Endodermal cell (in vitro differentiated cells): Measurements from ENCODE around the gene ANKK1. TPM values are rescaled to one million over a fixed set of nuclear protein-coding genes. Genes with fewer than 3 reads are reported as not detected.

Source experiments
- DNase-seq: peaks from one replicate; pipeline ENCODE4 v3.0.0-alpha.2; 2017
- H3K27ac ChIP-seq: 2 replicates; pipeline ENCODE4 v1.5.1; 2013; ENCODE audit warnings: mild to moderate bottlenecking, low read depth, low read length, moderate library complexity
- H3K27me3 ChIP-seq: 2 replicates; pipeline ENCODE4 v1.6.1; 2013; ENCODE audit warnings: mild to moderate bottlenecking, low read length, moderate library complexity; ENCODE audit not compliant: insufficient read depth, control insufficient read depth, poor library complexity, severe bottlenecking
- H3K36me3 ChIP-seq: 2 replicates; pipeline ENCODE4 v1.7.0; 2013; ENCODE audit warnings: mild to moderate bottlenecking, low read length, moderate library complexity; ENCODE audit not compliant: control insufficient read depth, insufficient read depth
- H3K4me1 ChIP-seq: one replicate; pipeline ENCODE4 v1.7.0; 2013; ENCODE audit warnings: low read length; ENCODE audit not compliant: control insufficient read depth, insufficient read depth
- H3K4me3 ChIP-seq: 2 replicates; pipeline ENCODE4 v1.5.1; 2013; ENCODE audit warnings: mild to moderate bottlenecking, low read length, moderate library complexity
- H3K9ac ChIP-seq: 2 replicates; pipeline ENCODE4 v1.6.1; 2013; ENCODE audit warnings: mild to moderate bottlenecking, low read length, moderate library complexity; ENCODE audit not compliant: poor library complexity, severe bottlenecking; ENCODE audit errors: extremely low read depth
- H3K9me3 ChIP-seq: 2 replicates; pipeline ENCODE4 v1.6.1; 2013; ENCODE audit warnings: mild to moderate bottlenecking, low read length, moderate library complexity; ENCODE audit not compliant: control insufficient read depth
- H3K27ac Mint-ChIP-seq: 2 replicates; pipeline ENCODE4 v1.8.0; 2020; ENCODE audit warnings: mixed read lengths
- H3K27me3 Mint-ChIP-seq: 2 replicates; pipeline ENCODE4 v1.8.0; 2021; ENCODE audit warnings: mild to moderate bottlenecking, mixed read lengths; ENCODE audit not compliant: insufficient read depth
- H3K36me3 Mint-ChIP-seq: 2 replicates; pipeline ENCODE4 v1.8.0; 2020; ENCODE audit warnings: low read depth, mixed read lengths
- H3K4me1 Mint-ChIP-seq: 2 replicates; pipeline ENCODE4 v1.8.0; 2020; ENCODE audit warnings: mixed read lengths
- H3K4me3 Mint-ChIP-seq: 2 replicates; pipeline ENCODE4 v1.8.0; 2020; ENCODE audit warnings: mild to moderate bottlenecking, moderate library complexity, mixed read lengths
- H3K9me3 Mint-ChIP-seq: 2 replicates; pipeline ENCODE4 v1.8.0; 2020; ENCODE audit warnings: mild to moderate bottlenecking, mixed read lengths
- WGBS, 2 experiments: methylation state at CpG; one replicate each; pipeline versions ENCODE4 v1.1.5 to v1.1.7; 2013; ENCODE audit warnings: missing lambda C conversion rate in 2 of 2, mixed read lengths in 1 of 2; ENCODE audit not compliant: insufficient coverage in 1 of 2, insufficient read length in 1 of 2; 5-methylcytosine and 5-hydroxymethylcytosine counted together
- total RNA-seq, 2 donors: library from RNA; stranded (reverse); fragmentation: NEBNext Ultra II Directional in 1 of 2; extraction: Animal tissue kit (Norgen Biotek cat#: 25700) in 1 of 2; gene quantifications; 2 replicates in 1 of 2; 3 replicates in 1 of 2; pipeline ENCODE4 v1.2.1, GENCODE V29; 2021
- TF ChIP-seq, protein P1 (sequence below): fragments of 200-600 bp; sonication (generic); conservative IDR thresholded peaks from 2 replicates; pipeline ENCODE4 v1.5.0; 2021; ENCODE audit warnings: antibody characterized with exemption, mild to moderate bottlenecking

The ANKK1 gene
- total RNA-seq, 2 donors from 2014 or later, result not detected

DNA sequence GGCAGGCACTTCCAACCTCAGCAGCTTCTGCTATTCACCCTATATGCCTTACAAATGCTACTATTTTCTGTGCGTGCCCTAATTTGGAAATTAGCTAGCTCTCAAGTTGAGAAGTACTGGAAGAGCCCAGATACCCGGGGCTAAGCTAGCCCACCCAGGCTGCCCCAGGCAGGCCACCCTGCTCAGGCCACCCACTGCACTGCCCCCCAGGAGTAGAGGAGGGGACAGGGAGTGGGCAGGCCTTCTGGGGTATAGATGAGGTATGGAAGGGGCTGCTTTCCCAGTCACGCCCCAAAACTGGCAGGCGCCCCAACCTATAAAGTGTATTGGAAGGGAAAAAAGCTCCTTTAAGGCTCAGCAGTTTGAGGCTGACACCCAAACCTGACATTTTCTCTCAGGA is 44.2 kb downstream of the ANKK1 start:
- H3K4me1 Mint-ChIP-seq, result peaks cover 27% of the 10 kb centered on the region
- Histone ChIP-seq H3K9ac (no peak overlapping the region), H3K9me3 (peaks cover 12% of the 10 kb centered on the region), H3K4me3 (no peak overlapping the region), H3K27ac (no peak overlapping the region), H3K36me3 (no peaks in the 10 kb centered on the region), H3K4me1 (peaks cover 8% of the 10 kb centered on the region), H3K27me3 (no peaks in the 10 kb centered on the region)
- 90 to 97% methylated on average over 2 to 4 of the region's 4 CpGs for WGBS, 2 experiments
- TF ChIP-seq, protein P1, sequence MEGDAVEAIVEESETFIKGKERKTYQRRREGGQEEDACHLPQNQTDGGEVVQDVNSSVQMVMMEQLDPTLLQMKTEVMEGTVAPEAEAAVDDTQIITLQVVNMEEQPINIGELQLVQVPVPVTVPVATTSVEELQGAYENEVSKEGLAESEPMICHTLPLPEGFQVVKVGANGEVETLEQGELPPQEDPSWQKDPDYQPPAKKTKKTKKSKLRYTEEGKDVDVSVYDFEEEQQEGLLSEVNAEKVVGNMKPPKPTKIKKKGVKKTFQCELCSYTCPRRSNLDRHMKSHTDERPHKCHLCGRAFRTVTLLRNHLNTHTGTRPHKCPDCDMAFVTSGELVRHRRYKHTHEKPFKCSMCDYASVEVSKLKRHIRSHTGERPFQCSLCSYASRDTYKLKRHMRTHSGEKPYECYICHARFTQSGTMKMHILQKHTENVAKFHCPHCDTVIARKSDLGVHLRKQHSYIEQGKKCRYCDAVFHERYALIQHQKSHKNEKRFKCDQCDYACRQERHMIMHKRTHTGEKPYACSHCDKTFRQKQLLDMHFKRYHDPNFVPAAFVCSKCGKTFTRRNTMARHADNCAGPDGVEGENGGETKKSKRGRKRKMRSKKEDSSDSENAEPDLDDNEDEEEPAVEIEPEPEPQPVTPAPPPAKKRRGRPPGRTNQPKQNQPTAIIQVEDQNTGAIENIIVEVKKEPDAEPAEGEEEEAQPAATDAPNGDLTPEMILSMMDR, result no peak
- no peak overlapping the region for H3K4me3 Mint-ChIP-seq
- peaks cover 9% of the 10 kb centered on the region for H3K9me3 Mint-ChIP-seq
- H3K27ac Mint-ChIP-seq, result no peak overlapping the region
- DNase-seq, result no peak
- no peaks in the 10 kb centered on the region for H3K36me3 Mint-ChIP-seq
- H3K27me3 Mint-ChIP-seq, result peaks cover 28% of the 10 kb centered on the region

DNA sequence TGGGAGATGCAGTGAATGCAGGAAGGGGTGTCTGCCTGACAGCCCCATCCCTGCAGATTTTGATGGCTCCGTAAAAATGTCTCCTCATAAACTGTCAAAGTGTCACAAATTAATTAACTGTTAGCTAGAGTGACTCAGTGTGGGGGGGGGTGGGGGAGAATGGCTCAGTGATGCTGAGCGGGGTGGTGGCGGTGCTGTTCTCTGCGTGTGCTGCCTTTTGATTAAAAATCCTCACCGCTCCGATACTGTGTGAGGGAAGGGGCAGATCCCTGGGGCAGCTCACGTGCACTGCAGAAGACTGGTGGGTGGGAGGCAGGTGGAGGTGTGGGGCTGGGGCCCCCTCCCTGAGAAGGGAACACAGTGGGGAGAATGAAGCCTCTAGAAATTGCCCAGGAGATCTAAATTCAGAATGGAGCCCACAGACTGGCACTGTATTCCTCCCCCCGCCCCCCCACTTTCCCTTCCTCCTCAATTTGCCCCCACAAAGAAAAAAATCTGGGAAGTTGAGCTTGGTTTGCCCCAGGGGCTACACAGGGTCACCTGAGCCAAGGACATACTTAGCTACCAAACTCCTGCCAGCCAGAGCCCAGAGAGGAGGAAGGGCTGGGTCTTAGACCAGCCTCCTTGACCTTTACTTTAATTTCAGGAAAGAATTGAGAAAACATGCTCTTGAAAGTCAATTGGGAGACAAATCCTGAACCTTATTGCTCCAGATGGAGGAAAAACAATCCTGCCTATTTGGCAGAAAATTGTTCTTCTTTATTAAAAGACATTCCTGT is 47.8 kb downstream of the ANKK1 start:
- no peaks in the 10 kb centered on the region for H3K36me3 Mint-ChIP-seq
- H3K4me1 Mint-ChIP-seq, result peaks cover 20% of the 10 kb centered on the region
- H3K4me3 Mint-ChIP-seq, result no peak overlapping the region
- TF ChIP-seq, protein P1, result no peak
- H3K36me3 ChIP-seq, result no peaks in the 10 kb centered on the region
- H3K27ac ChIP-seq, result no peak overlapping the region
- H3K27me3 ChIP-seq, result no peaks in the 10 kb centered on the region
- peaks cover 25% of the 10 kb centered on the region for H3K27me3 Mint-ChIP-seq
- WGBS, 2 experiments, result 87 to 100% methylated on average over 3 to 8 of the region's 8 CpGs
- H3K9me3 Mint-ChIP-seq, result no peaks in the 10 kb centered on the region
- no peak overlapping the region for H3K9ac ChIP-seq
- no peaks in the 10 kb centered on the region for H3K9me3 ChIP-seq
- no peak for DNase-seq
- H3K4me1 ChIP-seq, result peaks cover 8% of the 10 kb centered on the region
- no peak overlapping the region for H3K27ac Mint-ChIP-seq
- no peak overlapping the region for H3K4me3 ChIP-seq

DNA sequence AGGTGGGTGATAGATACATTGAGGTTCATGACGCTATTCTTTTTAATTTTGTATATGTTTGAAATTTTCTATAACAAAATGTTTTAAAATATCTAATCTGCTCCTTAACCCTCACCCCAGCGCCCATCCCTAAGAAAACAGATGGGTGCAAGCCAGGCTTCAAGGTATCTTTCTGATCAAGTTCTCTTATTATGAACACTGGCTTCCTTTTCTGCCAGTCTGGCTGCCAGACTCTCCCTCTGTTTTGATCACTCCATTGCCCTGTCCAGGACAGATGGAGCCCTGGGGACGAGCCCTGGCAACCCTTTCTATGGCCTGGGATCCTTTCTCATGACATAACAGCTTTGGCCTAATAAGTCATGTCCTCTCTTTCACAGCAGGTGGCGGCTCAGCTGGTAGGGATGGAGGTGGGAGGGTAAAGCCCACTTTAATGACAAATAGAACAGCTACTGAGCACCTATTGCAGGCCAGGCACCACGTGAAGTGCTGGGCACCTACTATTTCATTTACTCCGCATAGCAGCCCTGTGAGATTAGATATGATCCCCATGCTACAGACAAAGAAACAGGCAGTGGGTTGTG is 49.2 kb downstream of the ANKK1 start:
- Mint-ChIP-seq H3K27ac (no peak overlapping the region), H3K36me3 (no peaks in the 10 kb centered on the region)

More for the DNA sequence above, 49.2 kb downstream of the ANKK1 start:
- no peaks in the 10 kb centered on the region for H3K9me3 ChIP-seq
- H3K4me1 ChIP-seq, result peaks cover 3% of the 10 kb centered on the region
- no peak overlapping the region for H3K4me3 ChIP-seq
- no peak overlapping the region for H3K9ac ChIP-seq
- TF ChIP-seq, protein P1, result no peak
- WGBS, 2 experiments, result 75 to 90% methylated on average over 3 to 6 of the region's 6 CpGs
- H3K4me3 Mint-ChIP-seq, result no peak overlapping the region
- no peaks in the 10 kb centered on the region for H3K27me3 ChIP-seq
- no peaks in the 10 kb centered on the region for H3K9me3 Mint-ChIP-seq
- DNase-seq, result no peak
- H3K4me1 Mint-ChIP-seq, result peaks cover 11% of the 10 kb centered on the region
- no peak overlapping the region for H3K27ac ChIP-seq
- no peaks in the 10 kb centered on the region for H3K36me3 ChIP-seq
- peaks cover 28% of the 10 kb centered on the region for H3K27me3 Mint-ChIP-seq
